GM18499 (cell line): ENCODE measurements around the gene TMEM129.

Source experiments
- ATAC-seq: cut with Tn5 transposase; IDR thresholded peaks from one replicate; pipeline ENCODE4 v1.9.1; 2021; ENCODE audit warnings: moderate number of reproducible peaks; ENCODE audit not compliant: insufficient read depth, unreplicated experiment

TMEM129 gene

GRCh38 chr4:1745697-1746096 is 24.6 kb upstream of the TMEM129 start:
- ATAC-seq = no peak

GRCh38 chr4:1745165-1745564 is 24.0 kb upstream of the TMEM129 start:
- no peak for ATAC-seq

- ATAC-seq = no peak
Measured at GRCh38 chr4:1744552-1744951, 23.4 kb upstream of the TMEM129 start.

GRCh38 chr4:1743975-1744374 is 22.9 kb upstream of the TMEM129 start:
- no peak for ATAC-seq

GRCh38 chr4:1743551-1743950 is 22.4 kb upstream of the TMEM129 start:
- ATAC-seq = no peak

- ATAC-seq = no peak
Measured at GRCh38 chr4:1741208-1741607, 20.1 kb upstream of the TMEM129 start.

GRCh38 chr4:1740021-1740545 is 19.0 kb upstream of the TMEM129 start:
- no peak for ATAC-seq

GRCh38 chr4:1739358-1739757 is 18.2 kb upstream of the TMEM129 start:
- ATAC-seq = no peak

GRCh38 chr4:1738410-1738809 is 17.3 kb upstream of the TMEM129 start:
- no peak for ATAC-seq

GRCh38 chr4:1737666-1738065 is 16.5 kb upstream of the TMEM129 start:
- no peak for ATAC-seq

- no peak for ATAC-seq
Measured at GRCh38 chr4:1736812-1737211, 15.7 kb upstream of the TMEM129 start.

GRCh38 chr4:1735215-1735614 is 14.1 kb upstream of the TMEM129 start:
- no peak for ATAC-seq

GRCh38 chr4:1732911-1733310 is 11.8 kb upstream of the TMEM129 start:
- no peak for ATAC-seq

- no peak for ATAC-seq
Measured at GRCh38 chr4:1731180-1731579, 10.1 kb upstream of the TMEM129 start.

GRCh38 chr4:1730532-1731135 is 9.5 kb upstream of the TMEM129 start:
- ATAC-seq = no peak

GRCh38 chr4:1728061-1728980 is 7.2 kb upstream of the TMEM129 start:
- no peak for ATAC-seq

GRCh38 chr4:1727117-1728031 is 6.3 kb upstream of the TMEM129 start:
- ATAC-seq = no peak

- no peak for ATAC-seq
Measured at GRCh38 chr4:1726146-1726934, 5.2 kb upstream of the TMEM129 start.

GRCh38 chr4:1725521-1725920 is 4.4 kb upstream of the TMEM129 start:
- ATAC-seq = no peak
